GM23338 (cell line): ENCODE data around the gene FRMPD1. TPM values are rescaled to one million over a fixed set of nuclear protein-coding genes. Genes with fewer than 3 reads are reported as not detected.

ENCODE experiments used
- ATAC-seq: fragments of 200-7000 bp; cut with Tn5 transposase; 3 replicates; pipeline ENCODE4 v1.9.1; 2020
- DNase-seq: peaks from one replicate; pipeline ENCODE4 v3.0.0-alpha.2; 2015; ENCODE audit warnings: low spot score
- H2AFZ ChIP-seq: fragments of 200-600 bp; sonication (generic); 2 replicates; pipeline ENCODE4 v1.8.0; 2016; ENCODE audit warnings: antibody characterized with exemption, mild to moderate bottlenecking, moderate library complexity
- H3F3A ChIP-seq: fragments of 200-600 bp; sonication (generic); replicated peaks from 2 replicates; pipeline ENCODE4 v1.8.0; 2017; ENCODE audit warnings: antibody characterized with exemption, mixed run types, low read depth
- H3K27ac ChIP-seq: fragments of 200-600 bp; sonication (generic); 2 replicates; pipeline ENCODE4 v1.6.1; 2016; ENCODE audit warnings: low read depth
- H3K27me3 ChIP-seq: fragments of 200-600 bp; sonication (generic); 2 replicates; pipeline ENCODE4 v1.8.0; 2016; ENCODE audit warnings: mild to moderate bottlenecking, mixed run types, moderate library complexity; ENCODE audit not compliant: insufficient read depth
- H3K36me3 ChIP-seq: fragments of 200-600 bp; sonication (generic); 2 replicates; pipeline ENCODE4 v1.8.0; 2016; ENCODE audit warnings: mild to moderate bottlenecking; ENCODE audit not compliant: insufficient read depth
- H3K4me1 ChIP-seq: fragments of 200-600 bp; sonication (generic); 2 replicates; pipeline ENCODE4 v1.8.0; 2016; ENCODE audit warnings: mild to moderate bottlenecking, moderate library complexity; ENCODE audit not compliant: insufficient read depth
- H3K4me2 ChIP-seq: fragments of 200-600 bp; sonication (generic); 2 replicates; pipeline ENCODE4 v1.7.1; 2017; ENCODE audit warnings: mixed run types
- H3K4me3 ChIP-seq: fragments of 200-600 bp; sonication (generic); 2 replicates; pipeline ENCODE4 v1.6.1; 2016; ENCODE audit warnings: mixed run types
- H3K79me2 ChIP-seq: fragments of 200-600 bp; sonication (generic); replicated peaks from 2 replicates; pipeline ENCODE4 v1.8.0; 2017; ENCODE audit warnings: mild to moderate bottlenecking; ENCODE audit not compliant: insufficient read depth
- H3K9me2 ChIP-seq: fragments of 200-600 bp; sonication (generic); 2 replicates; pipeline ENCODE4 v1.8.0; 2017; ENCODE audit not compliant: insufficient read depth
- H4K20me1 ChIP-seq: fragments of 200-600 bp; sonication (generic); replicated peaks from 2 replicates; pipeline ENCODE4 v1.8.0; 2017; ENCODE audit warnings: mild to moderate bottlenecking; ENCODE audit not compliant: insufficient read depth
- H3K27ac Mint-ChIP-seq: 2 replicates; pipeline ENCODE4 v1.8.0; 2020; ENCODE audit warnings: inconsistent platforms, mild to moderate bottlenecking, moderate library complexity, mixed read lengths
- H3K27me3 Mint-ChIP-seq: 3 replicates; pipeline ENCODE4 v1.8.0; 2022; ENCODE audit warnings: low read depth, mild to moderate bottlenecking, moderate library complexity, mixed read lengths, inconsistent platforms; ENCODE audit not compliant: insufficient read depth, poor library complexity
- H3K36me3 Mint-ChIP-seq: 3 replicates; pipeline ENCODE4 v1.8.0; 2021; ENCODE audit warnings: low read depth, mild to moderate bottlenecking, inconsistent platforms, moderate library complexity, mixed read lengths
- H3K4me1 Mint-ChIP-seq: 3 replicates; pipeline ENCODE4 v1.8.0; 2020; ENCODE audit warnings: mild to moderate bottlenecking, inconsistent platforms, mixed read lengths
- H3K4me3 Mint-ChIP-seq: 3 replicates; pipeline ENCODE4 v1.8.0; 2021; ENCODE audit warnings: moderate library complexity, mild to moderate bottlenecking, inconsistent platforms, mixed read lengths
- H3K9me3 Mint-ChIP-seq: 3 replicates; pipeline ENCODE4 v1.8.0; 2020; ENCODE audit warnings: moderate library complexity, mild to moderate bottlenecking, inconsistent platforms, mixed read lengths
- CREB1 ChIP-seq: fragments of 250-450 bp; sonication (Bioruptor Pico); IDR thresholded peaks from 2 replicates; pipeline ENCODE4 v1.5.0; 2020; ENCODE audit warnings: low read depth, mild to moderate bottlenecking, moderate library complexity
- EZH2 ChIP-seq: fragments of 200-600 bp; sonication (generic); IDR thresholded peaks from one replicate; pipeline ENCODE4 v1.8.0; 2017; ENCODE audit warnings: antibody characterized with exemption, mild to moderate bottlenecking, low read depth; ENCODE audit not compliant: unreplicated experiment
- EZH2phosphoT487 ChIP-seq: fragments of 200-600 bp; sonication (generic); IDR thresholded peaks from one replicate; pipeline ENCODE4 v1.8.1; 2018; ENCODE audit warnings: antibody characterized with exemption; ENCODE audit not compliant: unreplicated experiment
- JUNB ChIP-seq: IDR thresholded peaks from one replicate; pipeline ENCODE4 v1.6.1; 2016; ENCODE audit warnings: antibody characterized with exemption; ENCODE audit not compliant: unreplicated experiment
- NANOG ChIP-seq: IDR thresholded peaks from 2 replicates; pipeline ENCODE4 v1.6.1; 2016; ENCODE audit warnings: antibody characterized with exemption, borderline replicate concordance
- POLR2AphosphoS5 ChIP-seq: IDR thresholded peaks from 2 replicates; pipeline ENCODE4 v1.6.1; 2016; ENCODE audit warnings: antibody characterized with exemption, low read depth
- polyA plus RNA-seq: library from polyadenylated mRNA; unstranded; fragments of >200 nt; fragmentation: Nextera tagmentation; extraction: Ambion mirVana; gene quantifications from 2 replicates; pipeline ENCODE4 v1.2.1, GENCODE V29; 2016
- total RNA-seq: library from RNA; depleted of rRNA; stranded (reverse); fragments of >200 nt; shearing (Covaris generic); gene quantifications from 2 replicates; pipeline ENCODE4 v1.2.3, GENCODE V29; 2014
- TF ChIP-seq, protein P1 (sequence below): IDR thresholded peaks from one replicate; pipeline ENCODE4 v1.6.1; 2018; ENCODE audit warnings: antibody characterized with exemption; ENCODE audit not compliant: unreplicated experiment
- TF ChIP-seq, protein P2 (sequence below): IDR thresholded peaks from 2 replicates; pipeline ENCODE4 v1.6.1; 2016; ENCODE audit warnings: antibody characterized with exemption
- TF ChIP-seq, protein P3 (sequence below): fragments of 250-450 bp; sonication (Bioruptor Pico); IDR thresholded peaks from 2 replicates; pipeline ENCODE4 v1.5.0; 2020; ENCODE audit warnings: mild to moderate bottlenecking, moderate library complexity
- TF ChIP-seq, protein P4 (sequence below), 2 experiments: fragments of 200-600 bp in 1 of 2; sonication (generic) in 1 of 2; conservative IDR thresholded peaks; 2 replicates each; pipeline versions ENCODE4 v1.5.1 to v1.6.1; 2016 to 2017; ENCODE audit warnings: antibody characterized with exemption in 2 of 2, low read depth in 2 of 2, mild to moderate bottlenecking in 2 of 2, moderate library complexity in 1 of 2

Gene FRMPD1
- total and polyA plus RNA-seq, 2 experiments from 2014 or later = 0.23 to 0.63 TPM

DNA sequence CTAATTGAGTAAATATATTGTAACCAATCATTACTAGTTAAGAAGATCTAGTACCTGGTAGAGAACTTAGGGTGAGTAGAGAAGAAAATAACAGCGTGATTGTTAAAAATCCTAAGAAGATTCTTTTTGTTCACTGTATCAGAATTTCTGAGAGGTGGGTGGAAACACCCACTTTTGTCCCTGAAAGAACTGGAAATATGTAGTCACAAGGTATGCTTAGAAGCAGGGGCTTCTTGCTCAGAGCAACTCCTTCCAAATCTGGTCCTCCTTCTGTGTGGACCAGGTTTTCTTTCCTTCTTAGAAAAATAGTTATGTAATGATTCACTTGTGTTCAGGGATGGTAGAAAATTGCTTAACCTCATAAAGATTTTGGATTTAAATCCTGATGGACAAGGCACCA, 46.5 kb upstream of the FRMPD1 start:
- ATAC-seq = no peak
- H3K4me3 ChIP-seq = no peak overlapping the region
- no peak for DNase-seq
- Mint-ChIP-seq H3K9me3 (no peaks in the 10 kb centered on the region), H3K4me3 (no peak overlapping the region), H3K4me1 (no peaks in the 10 kb centered on the region), H3K27me3 (peaks cover 2% of the 10 kb centered on the region), H3K36me3 (no peaks in the 10 kb centered on the region), H3K27ac (no peak overlapping the region)
- no peak overlapping the region for H2AFZ ChIP-seq
- H3K9me2 ChIP-seq = 0 out of 2 replicates have a peak, but pooled peaks cover 4% of the 10 kb centered on the region
- no peaks in the 10 kb centered on the region for H3K36me3 ChIP-seq
- no peaks in the 10 kb centered on the region for H3K27me3 ChIP-seq
- no peaks in the 10 kb centered on the region for H3F3A ChIP-seq
- H3K4me1 ChIP-seq = no peaks in the 10 kb centered on the region
- no peak overlapping the region for H3K4me2 ChIP-seq
- no peaks in the 10 kb centered on the region; the same call in 1 of the 2 replicates for H4K20me1 ChIP-seq
- TF ChIP-seq, protein P1, sequence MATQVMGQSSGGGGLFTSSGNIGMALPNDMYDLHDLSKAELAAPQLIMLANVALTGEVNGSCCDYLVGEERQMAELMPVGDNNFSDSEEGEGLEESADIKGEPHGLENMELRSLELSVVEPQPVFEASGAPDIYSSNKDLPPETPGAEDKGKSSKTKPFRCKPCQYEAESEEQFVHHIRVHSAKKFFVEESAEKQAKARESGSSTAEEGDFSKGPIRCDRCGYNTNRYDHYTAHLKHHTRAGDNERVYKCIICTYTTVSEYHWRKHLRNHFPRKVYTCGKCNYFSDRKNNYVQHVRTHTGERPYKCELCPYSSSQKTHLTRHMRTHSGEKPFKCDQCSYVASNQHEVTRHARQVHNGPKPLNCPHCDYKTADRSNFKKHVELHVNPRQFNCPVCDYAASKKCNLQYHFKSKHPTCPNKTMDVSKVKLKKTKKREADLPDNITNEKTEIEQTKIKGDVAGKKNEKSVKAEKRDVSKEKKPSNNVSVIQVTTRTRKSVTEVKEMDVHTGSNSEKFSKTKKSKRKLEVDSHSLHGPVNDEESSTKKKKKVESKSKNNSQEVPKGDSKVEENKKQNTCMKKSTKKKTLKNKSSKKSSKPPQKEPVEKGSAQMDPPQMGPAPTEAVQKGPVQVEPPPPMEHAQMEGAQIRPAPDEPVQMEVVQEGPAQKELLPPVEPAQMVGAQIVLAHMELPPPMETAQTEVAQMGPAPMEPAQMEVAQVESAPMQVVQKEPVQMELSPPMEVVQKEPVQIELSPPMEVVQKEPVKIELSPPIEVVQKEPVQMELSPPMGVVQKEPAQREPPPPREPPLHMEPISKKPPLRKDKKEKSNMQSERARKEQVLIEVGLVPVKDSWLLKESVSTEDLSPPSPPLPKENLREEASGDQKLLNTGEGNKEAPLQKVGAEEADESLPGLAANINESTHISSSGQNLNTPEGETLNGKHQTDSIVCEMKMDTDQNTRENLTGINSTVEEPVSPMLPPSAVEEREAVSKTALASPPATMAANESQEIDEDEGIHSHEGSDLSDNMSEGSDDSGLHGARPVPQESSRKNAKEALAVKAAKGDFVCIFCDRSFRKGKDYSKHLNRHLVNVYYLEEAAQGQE = no peak
- TF ChIP-seq NANOG (no peak), JUNB (no peak), EZH2 (no peak), CREB1 (no peak), EZH2phosphoT487 (no peak), POLR2AphosphoS5 (no peak)
- TF ChIP-seq, protein P2, sequence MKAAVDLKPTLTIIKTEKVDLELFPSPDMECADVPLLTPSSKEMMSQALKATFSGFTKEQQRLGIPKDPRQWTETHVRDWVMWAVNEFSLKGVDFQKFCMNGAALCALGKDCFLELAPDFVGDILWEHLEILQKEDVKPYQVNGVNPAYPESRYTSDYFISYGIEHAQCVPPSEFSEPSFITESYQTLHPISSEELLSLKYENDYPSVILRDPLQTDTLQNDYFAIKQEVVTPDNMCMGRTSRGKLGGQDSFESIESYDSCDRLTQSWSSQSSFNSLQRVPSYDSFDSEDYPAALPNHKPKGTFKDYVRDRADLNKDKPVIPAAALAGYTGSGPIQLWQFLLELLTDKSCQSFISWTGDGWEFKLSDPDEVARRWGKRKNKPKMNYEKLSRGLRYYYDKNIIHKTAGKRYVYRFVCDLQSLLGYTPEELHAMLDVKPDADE = no peak
- TF ChIP-seq, protein P3, sequence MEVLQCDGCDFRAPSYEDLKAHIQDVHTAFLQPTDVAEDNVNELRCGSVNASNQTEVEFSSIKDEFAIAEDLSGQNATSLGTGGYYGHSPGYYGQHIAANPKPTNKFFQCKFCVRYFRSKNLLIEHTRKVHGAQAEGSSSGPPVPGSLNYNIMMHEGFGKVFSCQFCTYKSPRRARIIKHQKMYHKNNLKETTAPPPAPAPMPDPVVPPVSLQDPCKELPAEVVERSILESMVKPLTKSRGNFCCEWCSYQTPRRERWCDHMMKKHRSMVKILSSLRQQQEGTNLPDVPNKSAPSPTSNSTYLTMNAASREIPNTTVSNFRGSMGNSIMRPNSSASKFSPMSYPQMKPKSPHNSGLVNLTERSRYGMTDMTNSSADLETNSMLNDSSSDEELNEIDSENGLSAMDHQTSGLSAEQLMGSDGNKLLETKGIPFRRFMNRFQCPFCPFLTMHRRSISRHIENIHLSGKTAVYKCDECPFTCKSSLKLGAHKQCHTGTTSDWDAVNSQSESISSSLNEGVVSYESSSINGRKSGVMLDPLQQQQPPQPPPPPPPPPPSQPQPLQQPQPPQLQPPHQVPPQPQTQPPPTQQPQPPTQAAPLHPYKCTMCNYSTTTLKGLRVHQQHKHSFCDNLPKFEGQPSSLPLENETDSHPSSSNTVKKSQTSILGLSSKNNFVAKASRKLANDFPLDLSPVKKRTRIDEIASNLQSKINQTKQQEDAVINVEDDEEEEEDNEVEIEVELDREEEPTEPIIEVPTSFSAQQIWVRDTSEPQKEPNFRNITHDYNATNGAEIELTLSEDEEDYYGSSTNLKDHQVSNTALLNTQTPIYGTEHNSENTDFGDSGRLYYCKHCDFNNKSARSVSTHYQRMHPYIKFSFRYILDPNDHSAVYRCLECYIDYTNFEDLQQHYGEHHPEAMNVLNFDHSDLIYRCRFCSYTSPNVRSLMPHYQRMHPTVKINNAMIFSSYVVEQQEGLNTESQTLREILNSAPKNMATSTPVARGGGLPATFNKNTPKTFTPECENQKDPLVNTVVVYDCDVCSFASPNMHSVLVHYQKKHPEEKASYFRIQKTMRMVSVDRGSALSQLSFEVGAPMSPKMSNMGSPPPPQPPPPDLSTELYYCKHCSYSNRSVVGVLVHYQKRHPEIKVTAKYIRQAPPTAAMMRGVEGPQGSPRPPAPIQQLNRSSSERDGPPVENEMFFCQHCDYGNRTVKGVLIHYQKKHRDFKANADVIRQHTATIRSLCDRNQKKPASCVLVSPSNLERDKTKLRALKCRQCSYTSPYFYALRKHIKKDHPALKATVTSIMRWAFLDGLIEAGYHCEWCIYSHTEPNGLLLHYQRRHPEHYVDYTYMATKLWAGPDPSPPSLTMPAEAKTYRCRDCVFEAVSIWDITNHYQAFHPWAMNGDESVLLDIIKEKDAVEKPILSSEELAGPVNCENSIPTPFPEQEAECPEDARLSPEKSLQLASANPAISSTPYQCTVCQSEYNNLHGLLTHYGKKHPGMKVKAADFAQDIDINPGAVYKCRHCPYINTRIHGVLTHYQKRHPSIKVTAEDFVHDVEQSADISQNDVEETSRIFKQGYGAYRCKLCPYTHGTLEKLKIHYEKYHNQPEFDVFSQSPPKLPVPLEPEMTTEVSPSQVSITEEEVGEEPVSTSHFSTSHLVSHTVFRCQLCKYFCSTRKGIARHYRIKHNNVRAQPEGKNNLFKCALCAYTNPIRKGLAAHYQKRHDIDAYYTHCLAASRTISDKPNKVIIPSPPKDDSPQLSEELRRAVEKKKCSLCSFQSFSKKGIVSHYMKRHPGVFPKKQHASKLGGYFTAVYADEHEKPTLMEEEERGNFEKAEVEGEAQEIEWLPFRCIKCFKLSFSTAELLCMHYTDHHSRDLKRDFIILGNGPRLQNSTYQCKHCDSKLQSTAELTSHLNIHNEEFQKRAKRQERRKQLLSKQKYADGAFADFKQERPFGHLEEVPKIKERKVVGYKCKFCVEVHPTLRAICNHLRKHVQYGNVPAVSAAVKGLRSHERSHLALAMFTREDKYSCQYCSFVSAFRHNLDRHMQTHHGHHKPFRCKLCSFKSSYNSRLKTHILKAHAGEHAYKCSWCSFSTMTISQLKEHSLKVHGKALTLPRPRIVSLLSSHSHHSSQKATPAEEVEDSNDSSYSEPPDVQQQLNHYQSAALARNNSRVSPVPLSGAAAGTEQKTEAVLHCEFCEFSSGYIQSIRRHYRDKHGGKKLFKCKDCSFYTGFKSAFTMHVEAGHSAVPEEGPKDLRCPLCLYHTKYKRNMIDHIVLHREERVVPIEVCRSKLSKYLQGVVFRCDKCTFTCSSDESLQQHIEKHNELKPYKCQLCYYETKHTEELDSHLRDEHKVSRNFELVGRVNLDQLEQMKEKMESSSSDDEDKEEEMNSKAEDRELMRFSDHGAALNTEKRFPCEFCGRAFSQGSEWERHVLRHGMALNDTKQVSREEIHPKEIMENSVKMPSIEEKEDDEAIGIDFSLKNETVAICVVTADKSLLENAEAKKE (CRISPR knock-in tag) = no peak
- TF ChIP-seq, protein P4, sequence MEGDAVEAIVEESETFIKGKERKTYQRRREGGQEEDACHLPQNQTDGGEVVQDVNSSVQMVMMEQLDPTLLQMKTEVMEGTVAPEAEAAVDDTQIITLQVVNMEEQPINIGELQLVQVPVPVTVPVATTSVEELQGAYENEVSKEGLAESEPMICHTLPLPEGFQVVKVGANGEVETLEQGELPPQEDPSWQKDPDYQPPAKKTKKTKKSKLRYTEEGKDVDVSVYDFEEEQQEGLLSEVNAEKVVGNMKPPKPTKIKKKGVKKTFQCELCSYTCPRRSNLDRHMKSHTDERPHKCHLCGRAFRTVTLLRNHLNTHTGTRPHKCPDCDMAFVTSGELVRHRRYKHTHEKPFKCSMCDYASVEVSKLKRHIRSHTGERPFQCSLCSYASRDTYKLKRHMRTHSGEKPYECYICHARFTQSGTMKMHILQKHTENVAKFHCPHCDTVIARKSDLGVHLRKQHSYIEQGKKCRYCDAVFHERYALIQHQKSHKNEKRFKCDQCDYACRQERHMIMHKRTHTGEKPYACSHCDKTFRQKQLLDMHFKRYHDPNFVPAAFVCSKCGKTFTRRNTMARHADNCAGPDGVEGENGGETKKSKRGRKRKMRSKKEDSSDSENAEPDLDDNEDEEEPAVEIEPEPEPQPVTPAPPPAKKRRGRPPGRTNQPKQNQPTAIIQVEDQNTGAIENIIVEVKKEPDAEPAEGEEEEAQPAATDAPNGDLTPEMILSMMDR (conservative IDR thresholded peaks at IDR 0.05; ENCODE audit: low read depth in 2 of 2) = no peak
- H3K79me2 ChIP-seq = no peaks in the 10 kb centered on the region
- no peak overlapping the region for H3K27ac ChIP-seq
